ENCODE results near the gene AKR7A2.

The AKR7A2 gene

GRCh38 chr1:19348441-19349198, 36.7 kb upstream of the AKR7A2 start:
- Histone ChIP-seq H3K9ac (no peak overlapping the region), H3K27me3 (ENCODE audit: control insufficient read depth, insufficient read depth, low read length) (no peaks in the 10 kb centered on the region), H2AFZ (no peak overlapping the region), H3K79me2 (no peaks in the 10 kb centered on the region), H3K9me3 (ENCODE audit: control insufficient read depth, low read length) (no peaks in the 10 kb centered on the region), H3K4me3 (ENCODE audit: low read depth, low read length) (no peak overlapping the region), H3K4me2 (ENCODE audit: low read length) (no peak overlapping the region), H3K36me3 (ENCODE audit: control insufficient read depth, insufficient read depth, low read length) (no peaks in the 10 kb centered on the region), H3K4me1 (no peaks in the 10 kb centered on the region), H3K27ac (no peak overlapping the region)
- TF ChIP-seq CTCF (IDR thresholded peaks at IDR 0.05) = no peak

- Histone ChIP-seq H3K9me3 (ENCODE audit: control insufficient read depth, low read length) (no peaks in the 10 kb centered on the region), H3K4me2 (ENCODE audit: low read length) (no peak overlapping the region), H3K9ac (no peak overlapping the region), H3K4me3 (ENCODE audit: low read depth, low read length) (no peak overlapping the region), H3K79me2 (no peaks in the 10 kb centered on the region), H3K4me1 (no peaks in the 10 kb centered on the region), H3K27me3 (ENCODE audit: control insufficient read depth, insufficient read depth, low read length) (no peaks in the 10 kb centered on the region), H3K36me3 (ENCODE audit: control insufficient read depth, insufficient read depth, low read length) (no peaks in the 10 kb centered on the region), H3K27ac (no peak overlapping the region), H2AFZ (no peak overlapping the region)
- TF ChIP-seq CTCF (IDR thresholded peaks at IDR 0.05) = no peak
These were observed 35.7 kb upstream of the AKR7A2 start for GRCh38 chr1:19347533-19348172.

DNA sequence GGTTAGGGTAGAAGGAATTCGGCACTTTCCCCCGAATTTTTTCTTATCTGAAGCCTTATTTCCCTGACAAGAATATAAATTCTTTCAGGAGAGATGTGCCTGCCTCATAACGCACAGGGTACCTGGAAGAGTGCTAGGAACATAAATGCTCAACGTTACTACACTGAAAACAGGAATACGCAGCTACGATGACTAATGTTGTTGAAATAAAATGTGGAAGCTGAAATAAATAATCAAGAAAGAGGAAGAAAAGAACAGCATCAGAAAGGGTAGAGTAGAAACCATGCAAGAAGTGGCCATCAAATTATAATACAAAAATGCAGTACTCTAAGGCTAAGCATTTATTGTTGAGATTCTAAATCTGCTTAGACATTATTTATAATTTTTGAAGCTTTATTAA, 34.1 kb upstream of the AKR7A2 start:
- Histone ChIP-seq H3K4me3 (ENCODE audit: low read depth, low read length) (no peak overlapping the region), H3K4me1 (no peaks in the 10 kb centered on the region), H3K36me3 (ENCODE audit: control insufficient read depth, insufficient read depth, low read length) (no peaks in the 10 kb centered on the region), H3K27me3 (ENCODE audit: control insufficient read depth, insufficient read depth, low read length) (no peaks in the 10 kb centered on the region), H3K79me2 (no peaks in the 10 kb centered on the region), H3K27ac (no peak overlapping the region), H3K9ac (no peak overlapping the region), H2AFZ (no peak overlapping the region), H3K4me2 (ENCODE audit: low read length) (no peak overlapping the region), H3K9me3 (ENCODE audit: control insufficient read depth, low read length) (no peaks in the 10 kb centered on the region)
- TF ChIP-seq CTCF (IDR thresholded peaks at IDR 0.05) = no peak

DNA sequence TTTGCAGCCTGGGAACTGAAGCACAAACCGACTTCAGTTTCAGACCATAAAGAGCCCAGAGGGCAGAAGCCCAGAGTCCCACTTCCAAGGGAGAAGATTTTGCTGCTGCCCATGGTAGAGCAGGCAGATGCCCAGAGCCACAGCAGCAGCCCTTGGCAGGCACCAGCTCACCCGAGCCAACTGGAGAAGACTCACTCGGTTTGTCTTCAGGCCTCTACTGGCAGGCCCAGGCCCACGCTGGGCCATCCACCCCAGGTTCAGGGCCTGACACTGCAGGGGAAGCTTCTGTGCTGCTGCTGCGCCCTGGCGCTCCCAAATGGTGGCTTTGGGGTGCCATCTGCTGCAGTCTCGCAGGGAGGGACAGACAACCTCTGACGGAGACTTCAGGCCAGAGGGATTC, 33.4 kb upstream of the AKR7A2 start:
- no peak overlapping the region for H3K27ac ChIP-seq
- no peaks in the 10 kb centered on the region for H3K4me1 ChIP-seq
- no peaks in the 10 kb centered on the region for H3K27me3 ChIP-seq (ENCODE audit: control insufficient read depth, insufficient read depth, low read length)
- no peaks in the 10 kb centered on the region for H3K79me2 ChIP-seq
- H3K9ac ChIP-seq = no peak overlapping the region
- no peak overlapping the region for H3K4me2 ChIP-seq (ENCODE audit: low read length)
- H3K9me3 ChIP-seq (ENCODE audit: control insufficient read depth, low read length) = no peaks in the 10 kb centered on the region
- H2AFZ ChIP-seq = no peak overlapping the region
- no peak for TF ChIP-seq CTCF (IDR thresholded peaks at IDR 0.05)
- H3K36me3 ChIP-seq (ENCODE audit: control insufficient read depth, insufficient read depth, low read length) = no peaks in the 10 kb centered on the region
- no peak overlapping the region for H3K4me3 ChIP-seq (ENCODE audit: low read depth, low read length)

GRCh38 chr1:19344831-19345230, 32.9 kb upstream of the AKR7A2 start:
- Histone ChIP-seq H3K4me2 (ENCODE audit: low read length) (no peak overlapping the region), H3K36me3 (ENCODE audit: control insufficient read depth, insufficient read depth, low read length) (no peaks in the 10 kb centered on the region), H3K9me3 (ENCODE audit: control insufficient read depth, low read length) (no peaks in the 10 kb centered on the region), H3K27ac (no peak overlapping the region), H3K9ac (no peak overlapping the region), H3K4me3 (ENCODE audit: low read depth, low read length) (no peak overlapping the region), H2AFZ (no peak overlapping the region), H3K79me2 (no peaks in the 10 kb centered on the region), H3K27me3 (ENCODE audit: control insufficient read depth, insufficient read depth, low read length) (no peaks in the 10 kb centered on the region), H3K4me1 (no peaks in the 10 kb centered on the region)
- TF ChIP-seq CTCF (IDR thresholded peaks at IDR 0.05) = no peak
